ENCODE data around the gene CD226. TPM values are rescaled to one million over a fixed set of nuclear protein-coding genes. Genes with fewer than 3 reads are reported as not detected.
A peak's percentile ranks its signal among the peaks of the same experiment; 100 is the strongest.
"Not testable (repeated sequence)": the region's sequence is repeated elsewhere in the genome, so short reads cannot be mapped to it uniquely, and the experiment has no call there.

CD226 gene
- polyA plus RNA-seq, 3 donors, result 2.5 to 4.0 (median 3.3) TPM

DNA sequence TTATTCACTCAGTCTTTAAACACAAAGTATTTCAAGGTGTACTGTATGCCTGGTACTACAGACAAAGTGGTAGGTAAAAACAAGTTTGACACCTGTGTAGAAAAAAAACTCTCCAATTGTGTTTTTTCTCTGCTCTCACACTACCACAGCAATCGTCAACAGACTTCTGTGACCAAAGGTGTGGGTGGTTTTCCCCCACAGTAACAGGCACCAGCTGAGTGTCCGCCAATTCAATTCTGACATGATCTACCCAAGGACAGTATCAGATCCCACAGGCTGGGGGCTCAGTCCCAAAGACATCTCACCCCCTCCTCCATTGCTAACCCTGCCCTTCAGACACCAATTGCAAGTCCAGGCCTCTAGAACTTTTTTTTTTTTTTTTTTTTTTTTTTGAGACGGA is 71.2 kb downstream of the CD226 start:
- no peak for DNase-seq (ENCODE audit: low read depth in 3 of 3, low spot score in 2 of 3)

DNA sequence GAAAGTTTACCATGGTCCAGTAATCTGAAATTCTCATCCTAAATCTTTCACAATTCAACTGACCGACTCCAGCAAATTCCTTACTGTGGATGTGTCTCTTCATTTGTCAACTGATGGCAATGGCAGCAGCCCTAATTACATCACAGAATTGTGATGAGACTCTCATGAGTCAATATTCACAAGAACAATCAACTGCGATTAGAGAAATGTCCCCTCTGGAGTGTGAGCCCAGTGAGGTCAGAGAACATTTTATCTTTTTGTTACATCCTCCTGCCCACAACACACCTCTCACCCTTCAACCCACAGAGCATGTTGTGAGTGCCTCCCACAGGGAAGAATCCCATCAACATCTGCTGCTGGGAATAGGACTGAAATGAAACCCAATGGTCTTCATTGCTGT is 73.6 kb downstream of the CD226 start:
- DNase-seq (ENCODE audit: low read depth in 3 of 3, low spot score in 2 of 3), result no peak

DNA sequence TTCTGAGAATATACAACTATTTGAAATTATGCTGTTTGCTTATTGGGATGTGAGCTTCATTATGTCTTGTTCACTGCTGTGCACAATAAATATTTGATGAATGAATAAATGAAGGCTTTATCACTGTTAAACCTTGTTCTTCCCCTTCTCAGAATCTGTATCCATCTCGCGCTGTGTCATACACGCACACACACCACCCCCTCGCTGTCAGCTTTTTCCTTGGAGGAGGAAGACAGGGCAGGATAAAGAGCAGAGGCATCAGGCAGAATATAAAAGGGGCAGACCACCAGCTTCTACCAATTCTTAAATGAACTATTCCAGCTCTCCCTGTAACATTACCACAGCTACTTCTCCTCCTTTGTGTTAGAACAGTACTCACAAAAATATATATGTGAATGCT is 75.0 kb downstream of the CD226 start:
- no peak for DNase-seq (ENCODE audit: low read depth in 3 of 3, low spot score in 2 of 3)

DNA sequence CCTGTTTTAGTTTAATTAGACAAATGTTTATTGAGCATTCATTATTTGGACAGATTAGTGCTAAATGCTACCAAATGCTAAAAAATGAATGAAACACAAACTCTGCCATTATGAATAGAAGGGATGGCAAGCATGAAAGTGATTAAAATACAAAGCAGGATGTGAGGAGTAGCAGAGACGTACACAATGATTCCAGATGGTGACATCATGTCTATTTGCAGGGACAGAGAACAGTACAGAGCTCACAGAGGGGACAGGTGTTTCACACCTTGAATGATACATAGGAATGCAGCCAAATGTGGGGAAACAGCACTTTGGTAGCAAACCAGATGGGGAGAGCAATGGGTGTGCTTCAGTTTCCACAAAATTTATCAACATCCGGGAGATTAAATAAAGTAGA is 76.3 kb downstream of the CD226 start:
- no peak for DNase-seq (ENCODE audit: low read depth in 3 of 3, low spot score in 2 of 3)

DNA sequence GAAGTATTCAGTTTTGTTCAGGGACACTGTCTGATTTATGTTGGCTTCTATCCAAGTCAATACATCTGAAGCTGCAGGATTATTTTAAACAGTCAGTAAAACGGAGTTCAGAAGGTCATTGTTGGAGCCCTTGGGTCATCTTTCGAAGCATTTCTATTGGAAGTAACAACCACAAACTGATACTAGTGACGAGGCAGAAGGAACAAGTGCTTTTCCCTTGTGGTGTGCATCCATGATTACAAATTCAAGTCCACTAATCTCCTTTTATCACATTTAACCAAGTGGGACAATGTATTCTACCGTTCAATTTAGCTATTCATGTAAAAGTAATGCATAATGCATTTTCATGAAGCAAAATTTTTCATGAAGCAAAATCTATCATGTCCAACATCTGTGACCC is 76.9 kb downstream of the CD226 start:
- no peak for DNase-seq (ENCODE audit: low read depth in 3 of 3, low spot score in 2 of 3)

DNA sequence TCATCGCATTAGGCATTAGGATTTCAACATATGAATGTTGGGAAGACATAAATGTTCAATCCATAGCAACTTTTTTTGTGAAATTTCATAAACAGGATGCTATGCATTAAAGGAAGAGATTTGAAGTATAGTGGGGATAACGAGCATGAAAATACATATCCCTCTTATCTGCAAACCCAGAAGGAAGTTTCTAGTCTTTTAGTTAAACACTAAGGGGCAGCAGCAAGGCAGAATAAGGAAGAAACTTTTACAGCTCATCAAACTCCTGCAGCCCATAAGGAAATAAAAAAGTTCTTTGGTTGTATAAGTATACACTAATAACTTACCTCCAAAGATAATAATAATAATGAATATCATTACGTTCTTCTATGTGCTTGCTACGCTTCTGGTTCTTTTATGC is 81.5 kb downstream of the CD226 start:
- no peak for DNase-seq (ENCODE audit: low read depth in 3 of 3, low spot score in 2 of 3)

DNA sequence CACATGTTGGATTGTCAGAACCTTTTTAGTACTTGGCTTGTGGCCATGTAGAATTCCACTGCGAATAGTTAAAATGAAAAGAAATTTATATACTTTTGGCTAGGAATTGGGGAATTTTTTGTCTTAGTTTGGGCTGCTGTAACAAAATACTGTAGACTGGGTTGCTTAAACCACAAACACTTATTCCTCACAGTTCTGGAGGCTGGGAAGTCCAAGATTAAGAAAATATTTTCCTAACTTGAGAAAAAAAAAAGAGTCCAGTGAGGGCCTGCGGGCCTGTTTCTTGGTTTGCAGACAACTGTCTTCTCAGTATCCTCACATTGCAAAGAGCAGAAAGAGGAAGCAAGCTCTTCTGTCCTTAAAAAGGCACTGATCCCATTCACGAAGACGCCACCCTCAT is 81.9 kb downstream of the CD226 start:
- no peak for DNase-seq (ENCODE audit: low read depth in 3 of 3, low spot score in 2 of 3)

DNA sequence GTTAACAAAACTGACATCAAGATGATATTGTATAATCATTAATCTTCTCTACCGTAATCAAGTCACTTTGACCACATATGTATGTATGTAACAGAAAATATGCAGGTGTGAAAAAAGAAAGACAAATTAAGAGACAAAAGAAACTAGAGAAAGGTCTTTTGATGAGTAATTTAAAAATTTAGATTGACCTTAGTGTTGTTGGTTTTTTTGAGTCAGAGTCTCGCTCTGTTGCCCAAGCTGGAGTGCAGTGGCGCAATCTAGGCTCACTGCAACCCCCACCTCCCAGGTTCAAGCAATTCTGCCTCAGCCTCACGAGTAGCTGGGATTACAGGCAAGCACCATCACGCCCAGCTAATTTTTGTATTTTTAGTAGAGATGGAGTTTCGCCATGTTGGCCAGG is 82.9 kb downstream of the CD226 start:
- not testable (repeated sequence) for DNase-seq (ENCODE audit: low read depth in 3 of 3, low spot score in 2 of 3)

DNA sequence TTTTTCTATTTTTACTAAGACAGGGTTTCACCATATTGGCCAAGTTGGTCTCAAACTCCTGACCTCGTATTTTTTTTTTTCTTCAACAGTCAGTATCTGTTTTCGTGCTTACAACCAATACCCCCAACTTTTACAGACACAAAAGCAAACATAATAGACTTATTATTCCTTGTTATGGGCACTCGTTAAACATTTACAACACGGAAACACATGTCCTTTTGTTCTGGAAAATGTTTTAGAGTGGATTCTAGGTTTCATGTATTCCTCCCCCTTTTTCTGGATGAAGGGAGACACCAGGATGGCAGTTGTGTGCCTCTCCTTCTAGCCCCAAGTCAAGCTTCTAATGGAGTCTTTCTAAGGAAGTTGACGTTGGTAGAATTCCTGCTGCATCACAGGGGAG is 88.8 kb downstream of the CD226 start:
- no peak for DNase-seq (ENCODE audit: low read depth in 3 of 3, low spot score in 2 of 3)

DNA sequence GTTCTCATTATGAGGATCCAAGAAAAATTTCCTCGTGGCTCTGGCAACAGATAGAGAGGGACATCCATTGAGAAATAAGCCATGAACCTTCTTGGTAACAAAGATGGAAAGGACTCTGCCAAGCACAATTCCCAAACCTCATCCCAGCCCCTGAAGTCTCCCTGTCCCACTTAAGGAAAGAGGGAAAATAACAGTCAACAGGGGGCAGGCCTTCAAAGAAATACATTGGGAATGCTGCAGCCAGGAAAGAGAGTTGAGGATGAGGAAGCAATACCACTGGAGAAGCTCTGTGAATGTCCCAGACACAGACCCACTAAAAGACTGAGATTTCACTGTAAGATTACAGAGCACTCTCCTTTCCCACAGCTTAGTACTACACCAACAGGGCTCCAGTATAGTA is 93.2 kb downstream of the CD226 start:
- DNase-seq (ENCODE audit: low read depth in 3 of 3, low spot score in 2 of 3), result no peak

DNA sequence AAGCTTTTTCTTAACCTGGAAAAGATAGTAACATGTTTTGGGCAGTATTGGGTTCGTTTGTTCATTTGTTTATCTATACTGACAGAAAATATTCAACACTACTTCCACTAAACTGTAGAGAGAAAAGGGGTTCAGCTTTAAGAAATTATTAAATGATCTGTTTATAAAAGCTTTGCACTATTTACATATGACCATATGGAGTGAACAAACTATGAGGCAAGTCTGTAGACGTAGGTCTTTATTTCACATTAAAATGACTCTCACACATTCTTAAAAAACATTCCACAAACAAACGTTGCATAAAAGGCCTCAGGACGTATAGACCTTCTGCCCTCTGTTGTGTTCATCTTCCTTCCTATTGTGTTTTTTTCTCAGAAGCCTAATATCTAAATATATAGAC is 94.6 kb downstream of the CD226 start:
- DNase-seq (ENCODE audit: low read depth in 3 of 3, low spot score in 2 of 3), result no peak

DNA sequence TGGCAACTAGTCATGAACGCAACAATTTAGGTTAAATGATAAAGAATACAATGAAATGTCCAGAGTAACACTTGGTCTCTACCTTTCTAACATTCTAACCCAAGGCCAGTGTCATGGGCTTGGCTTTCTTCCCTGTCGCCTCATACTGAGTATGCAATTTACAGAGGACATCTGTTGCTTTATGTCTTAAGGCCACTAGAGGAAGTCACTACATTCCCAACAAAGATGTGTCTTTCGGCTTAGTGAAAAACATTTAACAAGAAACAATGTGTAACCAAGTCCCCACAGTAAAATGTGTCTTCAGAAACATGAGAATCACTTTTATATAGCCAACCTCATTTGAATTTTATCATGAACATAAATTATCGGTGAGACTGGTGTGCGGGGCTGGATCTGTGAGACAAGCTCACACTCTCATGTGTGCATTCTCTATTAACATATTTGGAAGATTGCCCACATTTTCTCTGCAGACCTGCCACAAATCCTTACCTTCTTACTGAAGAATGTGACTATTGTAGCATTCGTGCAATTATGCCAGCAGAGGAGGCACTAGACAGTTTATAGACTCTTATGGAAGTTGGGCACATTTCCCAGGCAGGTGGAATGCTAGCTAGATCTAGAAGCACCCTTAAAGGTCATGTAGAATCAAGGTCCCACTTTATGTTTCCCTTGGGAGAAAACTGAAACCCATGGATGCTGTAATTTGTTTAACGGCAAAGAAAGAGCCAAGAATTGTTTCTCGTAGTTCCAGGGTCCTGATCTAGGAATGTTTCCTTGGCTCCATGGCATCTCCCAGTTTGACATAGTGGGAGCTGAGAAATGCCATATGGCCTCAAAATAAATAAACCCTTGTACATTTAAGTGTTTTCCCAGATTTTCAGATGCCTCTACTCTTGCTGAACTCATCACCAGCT is 101.8 kb downstream of the CD226 start:
- DNase-seq (ENCODE audit: low read depth in 3 of 3, low spot score in 2 of 3), result peak in 1 of 3 donors; percentile 5

DNA sequence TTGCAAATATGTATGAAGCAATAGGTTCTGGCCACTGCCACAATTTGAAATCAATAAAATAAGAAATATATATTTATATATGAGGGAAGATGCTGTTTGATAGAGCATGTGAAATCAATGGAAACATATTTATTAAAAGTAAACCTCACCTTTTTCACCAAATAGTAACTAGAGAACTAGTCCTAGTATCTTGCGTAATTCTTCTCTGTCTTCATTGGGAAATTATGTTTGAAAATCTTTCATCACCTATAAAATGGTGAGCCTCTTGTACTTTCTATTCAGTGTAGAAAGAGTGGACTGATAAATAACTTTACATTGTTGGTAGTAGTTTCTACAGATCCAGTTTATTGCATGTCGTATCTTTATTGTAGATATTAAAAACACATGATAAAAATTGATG is 103.0 kb downstream of the CD226 start:
- no peak for DNase-seq (ENCODE audit: low read depth in 3 of 3, low spot score in 2 of 3)

DNA sequence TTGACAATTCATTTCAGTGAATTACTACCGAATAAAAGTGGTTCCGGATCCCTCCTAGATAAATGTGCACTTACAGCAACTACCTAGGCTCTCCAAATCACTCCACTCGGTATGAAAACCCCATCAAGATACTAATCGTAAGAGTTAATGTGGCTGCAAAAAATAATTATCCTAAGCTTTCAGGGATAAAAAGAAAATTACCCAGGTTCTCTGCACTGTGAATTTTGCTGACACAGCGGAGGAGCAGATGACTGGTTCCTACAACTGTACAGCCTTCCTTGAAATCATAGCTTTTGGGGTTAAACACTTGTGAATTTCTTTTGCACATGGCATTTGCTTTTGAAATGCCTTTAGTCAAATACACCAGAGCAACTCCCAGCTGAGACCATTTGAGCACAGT is 104.7 kb downstream of the CD226 start:
- no peak for DNase-seq (ENCODE audit: low read depth in 3 of 3, low spot score in 2 of 3)

DNA sequence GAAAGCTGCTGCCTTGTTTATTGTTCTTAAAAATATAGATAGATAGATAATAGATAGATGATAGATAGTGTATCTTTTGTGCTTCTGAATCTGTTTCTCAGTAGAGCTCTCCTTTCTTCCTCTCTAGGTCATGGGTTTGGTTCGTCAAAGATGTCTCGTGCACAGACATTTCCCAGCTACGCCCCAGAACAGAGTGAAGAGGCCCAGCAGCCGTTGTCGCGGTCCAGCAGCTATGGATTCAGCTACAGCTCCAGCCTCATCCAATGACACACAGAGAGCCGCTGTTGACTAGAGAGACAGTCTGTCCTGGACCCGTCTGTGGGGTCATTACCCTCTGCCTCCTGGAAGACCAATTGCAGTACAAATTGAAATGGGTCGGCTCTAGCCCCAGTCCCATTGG is 106.6 kb downstream of the CD226 start:
- no peak for DNase-seq (ENCODE audit: low read depth in 3 of 3, low spot score in 2 of 3)

DNA sequence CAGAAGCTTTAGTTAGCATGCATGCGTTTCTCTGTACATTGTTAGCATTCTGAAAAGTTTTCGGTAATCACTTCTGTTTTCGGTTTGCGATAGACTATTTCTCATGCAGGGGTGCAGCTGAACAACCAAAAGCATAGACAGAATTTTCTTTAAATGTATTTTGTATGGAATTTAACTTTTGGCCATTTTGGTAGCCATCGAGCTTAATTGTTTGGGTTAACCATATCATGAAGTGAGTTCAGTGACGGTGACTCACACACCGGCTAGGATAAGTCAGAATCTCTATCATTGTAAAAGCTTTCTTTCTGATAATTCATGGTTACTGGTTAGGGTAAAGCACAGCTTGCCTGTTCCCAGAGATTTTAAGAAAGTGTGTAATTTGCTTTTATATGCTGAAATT is 107.2 kb downstream of the CD226 start:
- no peak for DNase-seq (ENCODE audit: low read depth in 3 of 3, low spot score in 2 of 3)

DNA sequence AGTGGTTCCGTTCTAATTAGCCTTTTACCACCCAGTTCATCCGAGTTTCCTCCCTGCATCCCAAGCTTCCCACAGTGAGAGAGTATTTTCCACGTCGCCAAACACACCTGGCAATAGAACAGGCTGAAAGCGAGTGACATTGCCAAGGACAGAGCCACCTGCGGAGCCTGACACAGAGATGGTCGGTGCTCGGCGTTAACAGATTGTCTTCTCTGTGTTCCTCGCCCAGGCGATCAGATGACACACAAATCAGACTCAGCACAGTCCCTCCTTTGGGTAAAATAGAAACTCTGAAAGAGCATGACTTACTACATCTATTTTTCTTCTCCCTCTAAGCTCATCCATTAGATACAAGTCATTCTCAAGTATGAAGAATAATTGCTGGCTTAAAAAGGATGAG is 107.7 kb downstream of the CD226 start:
- no peak for DNase-seq (ENCODE audit: low read depth in 3 of 3, low spot score in 2 of 3)

DNA sequence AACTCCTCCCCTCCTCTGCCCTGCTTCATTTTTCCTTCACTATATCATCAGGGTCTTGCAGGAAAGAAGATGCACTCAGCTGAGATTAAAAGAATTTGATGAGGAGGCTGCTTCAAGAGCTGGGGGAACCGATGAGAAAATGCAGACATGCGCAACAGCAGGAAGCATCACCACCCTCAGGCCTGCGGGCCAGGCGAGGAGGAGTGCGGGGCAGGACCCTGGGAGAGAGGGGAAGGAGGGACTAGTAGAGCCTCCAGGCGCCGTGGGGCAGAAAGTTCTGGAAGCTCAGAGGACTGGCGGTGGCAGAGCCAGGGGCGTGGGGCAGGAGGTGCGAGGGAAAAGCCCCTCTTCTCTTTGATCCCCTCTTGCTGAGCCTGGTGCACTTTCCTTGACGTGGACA is 108.2 kb downstream of the CD226 start:
- no peak for DNase-seq (ENCODE audit: low read depth in 3 of 3, low spot score in 2 of 3)

DNA sequence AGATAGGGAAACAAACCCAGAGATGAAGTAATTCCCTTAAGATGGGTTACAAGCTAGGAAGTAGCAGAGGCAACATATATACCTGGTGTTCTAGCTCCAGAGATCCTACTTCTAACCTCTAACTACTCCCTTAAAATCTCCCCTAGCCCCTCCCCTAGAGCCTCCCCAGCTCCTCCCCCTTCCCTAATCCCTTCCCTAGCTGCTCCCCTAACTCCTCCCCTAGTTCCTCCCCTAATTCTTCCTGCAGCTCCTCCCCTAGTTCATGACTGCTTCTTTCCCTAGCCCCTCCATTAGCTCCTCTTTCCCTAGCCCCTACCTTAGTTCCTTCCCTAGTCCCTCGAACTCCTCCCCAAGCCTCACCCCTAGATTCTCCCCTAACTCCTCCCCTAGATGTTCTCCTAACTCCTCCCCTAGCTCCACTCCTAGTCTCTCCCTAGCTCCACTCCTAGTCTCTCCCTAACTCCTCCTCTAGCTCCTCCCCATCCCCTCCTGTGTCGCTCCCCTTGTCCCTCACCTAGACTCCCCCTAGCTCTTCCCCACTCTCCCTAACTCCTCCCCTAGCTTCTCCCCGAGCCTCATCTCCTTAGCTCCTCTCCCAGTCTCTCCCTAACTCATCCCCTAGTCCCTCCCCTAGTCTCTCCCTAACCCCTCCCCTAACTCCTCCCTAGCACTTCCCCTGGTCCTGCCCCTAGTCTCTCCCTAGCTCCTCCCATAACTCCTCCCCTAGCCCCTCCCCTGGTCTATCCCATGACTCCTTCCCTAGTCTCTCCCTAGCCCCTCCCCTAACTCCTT is 108.9 kb downstream of the CD226 start:
- DNase-seq (ENCODE audit: low read depth in 3 of 3, low spot score in 2 of 3), result no peak

DNA sequence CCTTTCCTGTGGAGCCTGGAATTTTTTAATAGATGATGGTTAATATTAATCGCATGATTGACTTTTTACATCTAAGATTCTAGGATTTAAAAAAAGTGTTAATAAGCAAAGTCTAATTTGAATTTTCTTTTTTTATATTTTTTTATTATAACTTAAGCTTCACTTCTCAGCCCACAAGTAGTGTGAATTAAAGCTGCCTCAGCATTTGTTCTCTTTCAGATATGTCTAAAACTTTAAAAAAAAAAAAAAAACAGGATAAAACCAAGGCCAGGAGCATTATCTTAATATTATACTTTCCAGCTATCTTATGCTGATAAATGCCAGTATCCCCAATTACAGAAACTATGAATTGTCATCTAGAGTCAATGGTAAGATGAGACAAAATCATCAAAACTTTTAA is 109.7 kb downstream of the CD226 start:
- no peak for DNase-seq (ENCODE audit: low read depth in 3 of 3, low spot score in 2 of 3)

DNA sequence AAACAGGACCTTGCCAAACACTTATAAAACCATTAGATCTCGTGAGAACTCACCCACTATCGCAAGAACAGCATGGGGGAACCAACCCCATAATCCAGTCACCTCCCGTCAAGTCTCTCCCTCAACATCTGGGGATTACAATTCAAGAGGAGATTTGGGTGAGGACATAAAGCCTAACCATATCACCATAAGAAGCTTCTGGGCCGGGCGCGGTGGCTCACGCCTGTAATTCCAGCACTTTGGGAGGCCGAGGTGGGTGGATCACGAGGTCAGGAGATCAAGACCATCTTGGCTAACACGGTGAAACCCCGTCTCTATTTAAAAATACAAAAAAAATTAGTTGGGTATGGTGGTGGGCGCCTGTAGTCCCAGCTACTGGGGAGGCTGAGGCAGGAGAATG is 112.7 kb downstream of the CD226 start:
- not testable (repeated sequence) for DNase-seq (ENCODE audit: low read depth in 3 of 3, low spot score in 2 of 3)

DNA sequence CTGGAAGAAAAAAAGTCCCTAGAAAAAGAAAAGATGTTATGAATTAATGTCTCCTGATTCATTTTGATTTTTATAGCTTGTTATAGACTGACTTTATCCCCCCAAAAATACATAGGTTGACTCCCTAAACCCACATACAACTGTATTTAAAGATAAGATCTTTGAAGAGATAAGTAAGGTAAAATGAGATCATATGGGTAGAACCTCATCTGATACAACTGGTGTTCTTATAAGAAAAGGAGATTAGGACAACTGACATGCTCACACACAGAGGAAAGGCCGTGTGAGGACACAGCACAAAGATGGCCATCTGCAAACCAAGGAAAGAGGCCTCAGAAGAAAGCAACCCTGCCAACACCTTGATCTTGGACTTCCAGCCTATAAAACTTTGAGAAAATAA is 117.5 kb downstream of the CD226 start:
- no peak for DNase-seq (ENCODE audit: low read depth in 3 of 3, low spot score in 2 of 3)
